Loucy (cell line): ENCODE measurements around the gene ARID3B.

Experiments
- H2AFZ ChIP-seq: fragments of 200-600 bp; sonication (generic); 2 replicates; pipeline ENCODE4 v1.6.0; 2016; ENCODE audit warnings: antibody characterized with exemption, mild to moderate bottlenecking, low read length, moderate library complexity
- H3F3A ChIP-seq: fragments of 200-600 bp; 2 replicates; pipeline ENCODE4 v1.6.0; 2016; ENCODE audit warnings: antibody characterized with exemption, low read depth, mild to moderate bottlenecking
- H3K27me3 ChIP-seq: fragments of 200-600 bp; sonication (generic); 2 replicates; pipeline ENCODE4 v1.6.1; 2014; ENCODE audit warnings: low read length, mild to moderate bottlenecking; ENCODE audit not compliant: insufficient read depth, poor library complexity, severe bottlenecking
- H3K36me3 ChIP-seq: fragments of 200-600 bp; sonication (generic); 2 replicates; pipeline ENCODE4 v1.6.1; 2016; ENCODE audit warnings: low read length; ENCODE audit not compliant: insufficient read depth
- H3K4me1 ChIP-seq: fragments of 200-600 bp; sonication (generic); 2 replicates; pipeline ENCODE4 v1.5.1; 2014; ENCODE audit warnings: low read length, mild to moderate bottlenecking; ENCODE audit not compliant: insufficient read depth, poor library complexity, severe bottlenecking
- H3K4me2 ChIP-seq: fragments of 200-600 bp; sonication (generic); 2 replicates; pipeline ENCODE4 v1.6.0; 2014; ENCODE audit warnings: antibody characterized with exemption, low read length, low read depth, mild to moderate bottlenecking; ENCODE audit not compliant: poor library complexity, severe bottlenecking
- H3K4me3 ChIP-seq: fragments of 200-600 bp; sonication (generic); 2 replicates; pipeline ENCODE4 v1.5.1; 2014; ENCODE audit warnings: low read length, mild to moderate bottlenecking, mixed read lengths; ENCODE audit not compliant: poor library complexity, severe bottlenecking
- H3K79me2 ChIP-seq: fragments of 200-600 bp; sonication (generic); 2 replicates; pipeline ENCODE4 v1.6.1; 2014; ENCODE audit warnings: low read length; ENCODE audit not compliant: insufficient read depth
- H3K9ac ChIP-seq: fragments of 200-600 bp; sonication (generic); 2 replicates; pipeline ENCODE4 v1.6.0; 2014; ENCODE audit warnings: mild to moderate bottlenecking, low read depth, low read length, moderate library complexity; ENCODE audit not compliant: poor library complexity, severe bottlenecking
- H3K9me2 ChIP-seq: fragments of 200-600 bp; sonication (generic); replicated peaks from 2 replicates; pipeline ENCODE4 v1.6.1; 2016; ENCODE audit warnings: low read depth, low read length, mixed read lengths
- H3K9me3 ChIP-seq: fragments of 200-600 bp; sonication (generic); 2 replicates; pipeline ENCODE4 v1.6.1; 2014; ENCODE audit warnings: mild to moderate bottlenecking, antibody characterized with exemption, low read length, low read depth; ENCODE audit not compliant: insufficient read depth
- H4K20me1 ChIP-seq: fragments of 200-600 bp; sonication (generic); 2 replicates; pipeline ENCODE4 v1.6.0; 2014; ENCODE audit warnings: antibody characterized with exemption, low read length, mild to moderate bottlenecking; ENCODE audit not compliant: insufficient read depth, poor library complexity, severe bottlenecking
- EZH2phosphoT487 ChIP-seq: fragments of 200-600 bp; IDR thresholded peaks from 2 replicates; pipeline ENCODE4 v1.6.1; 2018; ENCODE audit warnings: antibody characterized with exemption, mild to moderate bottlenecking, moderate library complexity, borderline replicate concordance
- TF ChIP-seq, protein P1 (sequence below): fragments of 200-600 bp; sonication (generic); conservative IDR thresholded peaks from 2 replicates; pipeline ENCODE4 v1.5.1; 2014; ENCODE audit warnings: mild to moderate bottlenecking, antibody characterized with exemption, low read length

The ARID3B gene

DNA sequence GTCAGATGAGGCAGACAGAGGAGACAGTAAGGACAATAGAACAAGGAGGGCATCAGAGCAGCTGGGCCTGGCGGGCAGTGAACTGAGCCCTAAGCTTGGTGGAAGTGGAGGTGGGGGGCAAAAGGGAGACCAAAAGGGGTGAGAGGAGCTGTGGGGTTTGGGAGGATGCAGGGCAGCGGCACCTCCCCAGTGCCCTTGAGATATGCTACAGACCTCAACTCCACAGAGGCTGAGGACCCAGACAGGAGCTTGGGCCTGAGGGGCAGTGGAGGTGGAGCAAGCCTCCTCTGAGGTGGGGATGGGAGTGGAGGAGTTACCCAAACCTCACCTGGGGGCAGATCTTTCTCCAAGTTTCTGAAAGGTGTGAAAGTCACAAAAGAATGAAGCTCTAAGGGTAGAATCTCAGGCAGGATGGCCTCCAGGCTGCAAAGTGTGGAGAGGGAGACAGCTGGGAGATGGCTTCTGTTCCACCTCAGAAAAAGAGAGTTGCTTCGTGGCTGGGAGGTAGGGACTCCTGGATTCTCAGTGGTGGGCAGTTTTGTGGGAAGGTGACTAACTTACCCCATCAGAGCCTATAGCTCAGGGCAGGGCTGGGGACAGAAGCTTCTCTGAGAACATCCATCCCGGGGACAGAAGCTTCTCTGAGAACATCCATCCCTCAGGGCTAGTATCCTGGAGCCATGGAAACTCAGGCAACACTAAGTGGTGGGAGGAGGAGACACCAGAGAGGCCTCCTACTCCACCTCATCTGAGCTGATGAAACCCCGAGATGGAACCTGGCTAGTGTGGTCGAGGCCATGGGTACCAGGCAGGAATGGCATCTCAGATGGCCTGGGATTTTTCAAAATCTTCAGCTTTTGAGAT, 72.3 kb downstream of the ARID3B start:
- no peak overlapping the region for H3K4me2 ChIP-seq

DNA sequence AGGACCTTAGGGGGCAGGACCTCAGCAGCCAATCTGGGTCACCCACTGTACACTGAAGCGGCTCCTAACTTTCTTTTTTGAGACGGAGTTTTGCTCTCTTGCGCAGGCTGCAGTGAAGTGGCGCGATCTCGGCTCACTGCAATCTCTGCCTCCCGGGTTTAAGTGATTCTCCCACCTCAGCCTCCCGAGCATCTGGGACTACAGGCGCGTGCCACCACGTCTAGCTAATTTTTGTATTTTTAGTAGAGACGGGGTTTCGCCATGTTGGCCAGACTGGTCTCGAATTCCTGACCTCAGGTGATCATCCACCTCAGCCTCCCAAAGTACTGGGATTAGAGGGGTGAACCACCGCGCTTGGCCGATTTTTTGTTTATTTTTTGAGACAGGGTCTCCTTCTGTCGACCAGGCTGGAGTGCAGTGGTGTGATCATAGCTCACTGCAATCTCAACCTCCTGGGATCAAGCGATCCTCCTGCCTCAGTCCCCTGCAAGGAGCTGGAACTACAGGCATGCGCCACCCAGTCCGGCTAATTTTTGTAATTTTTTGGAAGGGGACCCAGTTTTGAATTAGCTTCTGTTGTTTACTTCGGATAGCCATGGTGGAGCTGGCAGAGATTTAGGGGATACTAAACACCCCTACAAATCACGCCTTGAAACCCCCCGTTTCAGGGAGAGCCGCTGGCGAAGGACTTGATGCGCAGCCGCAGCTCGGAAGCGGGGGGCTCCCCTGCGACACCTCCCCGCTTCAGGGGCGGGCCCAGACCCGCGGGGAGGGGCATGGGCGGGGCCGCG, 73.1 kb downstream of the ARID3B start:
- TF ChIP-seq, protein P1, sequence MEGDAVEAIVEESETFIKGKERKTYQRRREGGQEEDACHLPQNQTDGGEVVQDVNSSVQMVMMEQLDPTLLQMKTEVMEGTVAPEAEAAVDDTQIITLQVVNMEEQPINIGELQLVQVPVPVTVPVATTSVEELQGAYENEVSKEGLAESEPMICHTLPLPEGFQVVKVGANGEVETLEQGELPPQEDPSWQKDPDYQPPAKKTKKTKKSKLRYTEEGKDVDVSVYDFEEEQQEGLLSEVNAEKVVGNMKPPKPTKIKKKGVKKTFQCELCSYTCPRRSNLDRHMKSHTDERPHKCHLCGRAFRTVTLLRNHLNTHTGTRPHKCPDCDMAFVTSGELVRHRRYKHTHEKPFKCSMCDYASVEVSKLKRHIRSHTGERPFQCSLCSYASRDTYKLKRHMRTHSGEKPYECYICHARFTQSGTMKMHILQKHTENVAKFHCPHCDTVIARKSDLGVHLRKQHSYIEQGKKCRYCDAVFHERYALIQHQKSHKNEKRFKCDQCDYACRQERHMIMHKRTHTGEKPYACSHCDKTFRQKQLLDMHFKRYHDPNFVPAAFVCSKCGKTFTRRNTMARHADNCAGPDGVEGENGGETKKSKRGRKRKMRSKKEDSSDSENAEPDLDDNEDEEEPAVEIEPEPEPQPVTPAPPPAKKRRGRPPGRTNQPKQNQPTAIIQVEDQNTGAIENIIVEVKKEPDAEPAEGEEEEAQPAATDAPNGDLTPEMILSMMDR, result no peak
- no peak for TF ChIP-seq EZH2phosphoT487
- Histone ChIP-seq H3K4me2 (peak overlapping the region; percentile 86), H3K36me3 (peaks cover 2% of the 10 kb centered on the region; the same call in 1 of the 2 replicates), H2AFZ (peak overlapping the region; percentile 91; the same call in 1 of the 2 replicates), H4K20me1 (peaks cover 35% of the 10 kb centered on the region), H3K9ac (no peak overlapping the region), H3K9me3 (no peaks in the 10 kb centered on the region), H3K79me2 (peaks cover 36% of the 10 kb centered on the region), H3K27me3 (no peaks in the 10 kb centered on the region), H3K4me3 (peak overlapping the region; percentile 85), H3F3A (no peaks in the 10 kb centered on the region), H3K4me1 (peaks cover 30% of the 10 kb centered on the region), H3K9me2 (no peaks in the 10 kb centered on the region)

More for the DNA sequence above, 72.3 kb downstream of the ARID3B start:
- no peaks in the 10 kb centered on the region for H3F3A ChIP-seq
- no peak for TF ChIP-seq EZH2phosphoT487
- TF ChIP-seq, protein P1, result no peak
- no peak overlapping the region for H3K9ac ChIP-seq
- H3K36me3 ChIP-seq, result no peaks in the 10 kb centered on the region
- peaks cover 28% of the 10 kb centered on the region for H3K79me2 ChIP-seq
- peaks cover 28% of the 10 kb centered on the region for H3K4me1 ChIP-seq
- no peaks in the 10 kb centered on the region for H3K9me2 ChIP-seq
- H3K9me3 ChIP-seq, result no peaks in the 10 kb centered on the region
- H3K27me3 ChIP-seq, result no peaks in the 10 kb centered on the region
- no peak overlapping the region for H2AFZ ChIP-seq
- peaks cover 26% of the 10 kb centered on the region for H4K20me1 ChIP-seq
- no peak overlapping the region for H3K4me3 ChIP-seq

DNA sequence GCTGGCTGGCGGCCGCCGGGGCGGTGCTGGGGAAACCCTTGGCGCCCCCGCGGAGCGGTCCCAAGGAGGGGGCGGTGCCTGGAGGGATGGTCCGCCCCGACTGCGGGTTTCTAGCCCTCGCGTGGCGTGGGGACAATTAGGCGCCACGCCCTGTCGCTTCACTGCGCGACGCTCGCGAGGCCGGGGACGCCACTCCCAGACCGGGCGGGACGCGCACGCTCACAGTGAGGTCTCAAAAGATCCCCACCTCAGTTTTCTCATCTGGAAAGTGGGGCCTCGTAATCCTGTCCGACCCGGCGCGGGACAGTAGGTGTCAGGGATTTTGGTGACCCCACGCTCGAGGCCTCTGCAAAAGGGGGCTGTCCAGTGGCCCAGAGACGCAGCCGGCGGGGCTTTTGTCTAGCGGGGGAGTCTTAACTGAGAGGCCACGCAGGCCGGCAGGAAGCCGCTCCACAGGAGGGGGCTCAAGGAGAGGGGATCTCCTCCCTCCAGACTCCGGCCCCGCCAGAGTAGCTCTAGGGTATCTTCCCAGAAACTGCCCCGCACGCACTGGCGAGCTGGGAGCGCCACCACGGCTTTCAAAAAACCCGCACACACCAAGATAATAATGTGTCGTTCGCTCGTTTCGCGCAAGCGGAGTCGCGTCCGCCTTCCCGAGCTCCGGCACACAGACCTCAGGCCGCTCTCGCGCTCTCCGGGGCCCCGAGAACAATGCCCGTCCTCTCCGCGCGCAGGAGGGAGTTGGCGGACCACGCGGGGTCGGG, 73.9 kb downstream of the ARID3B start:
- Histone ChIP-seq H3K79me2 (peaks cover 44% of the 10 kb centered on the region), H3K27me3 (no peaks in the 10 kb centered on the region)

More for the DNA sequence above, 73.9 kb downstream of the ARID3B start:
- peaks cover 30% of the 10 kb centered on the region for H3K4me1 ChIP-seq
- H3K4me2 ChIP-seq, result peak overlapping the region; percentile 86
- H3F3A ChIP-seq, result no peaks in the 10 kb centered on the region
- H3K9me3 ChIP-seq, result no peaks in the 10 kb centered on the region
- H3K4me3 ChIP-seq, result peak overlapping the region; percentile 85
- H3K9me2 ChIP-seq, result no peaks in the 10 kb centered on the region
- H3K36me3 ChIP-seq, result peaks cover 10% of the 10 kb centered on the region; the same call in 1 of the 2 replicates
- peak overlapping the region; percentile 93 for H3K9ac ChIP-seq
- peak overlapping the region; percentile 91 for H2AFZ ChIP-seq
- peaks cover 42% of the 10 kb centered on the region for H4K20me1 ChIP-seq
- no peak for TF ChIP-seq EZH2phosphoT487
- TF ChIP-seq, protein P1, result no peak
